Endodermal cell (in vitro differentiated cells): ENCODE results near the gene TNFAIP8L1. TPM values are rescaled to one million over a fixed set of nuclear protein-coding genes. Genes with fewer than 3 reads are reported as not detected.

Source experiments
- DNase-seq: peaks from one replicate; pipeline ENCODE4 v3.0.0-alpha.2; 2017
- H3K27ac ChIP-seq: 2 replicates; pipeline ENCODE4 v1.5.1; 2013; ENCODE audit warnings: mild to moderate bottlenecking, low read depth, low read length, moderate library complexity
- H3K27me3 ChIP-seq: 2 replicates; pipeline ENCODE4 v1.6.1; 2013; ENCODE audit warnings: mild to moderate bottlenecking, low read length, moderate library complexity; ENCODE audit not compliant: insufficient read depth, control insufficient read depth, poor library complexity, severe bottlenecking
- H3K36me3 ChIP-seq: 2 replicates; pipeline ENCODE4 v1.7.0; 2013; ENCODE audit warnings: mild to moderate bottlenecking, low read length, moderate library complexity; ENCODE audit not compliant: control insufficient read depth, insufficient read depth
- H3K4me1 ChIP-seq: one replicate; pipeline ENCODE4 v1.7.0; 2013; ENCODE audit warnings: low read length; ENCODE audit not compliant: control insufficient read depth, insufficient read depth
- H3K4me3 ChIP-seq: 2 replicates; pipeline ENCODE4 v1.5.1; 2013; ENCODE audit warnings: mild to moderate bottlenecking, low read length, moderate library complexity
- H3K9ac ChIP-seq: 2 replicates; pipeline ENCODE4 v1.6.1; 2013; ENCODE audit warnings: mild to moderate bottlenecking, low read length, moderate library complexity; ENCODE audit not compliant: poor library complexity, severe bottlenecking; ENCODE audit errors: extremely low read depth
- H3K9me3 ChIP-seq: 2 replicates; pipeline ENCODE4 v1.6.1; 2013; ENCODE audit warnings: mild to moderate bottlenecking, low read length, moderate library complexity; ENCODE audit not compliant: control insufficient read depth
- H3K27ac Mint-ChIP-seq: 2 replicates; pipeline ENCODE4 v1.8.0; 2020; ENCODE audit warnings: mixed read lengths
- H3K27me3 Mint-ChIP-seq: 2 replicates; pipeline ENCODE4 v1.8.0; 2021; ENCODE audit warnings: mild to moderate bottlenecking, mixed read lengths; ENCODE audit not compliant: insufficient read depth
- H3K36me3 Mint-ChIP-seq: 2 replicates; pipeline ENCODE4 v1.8.0; 2020; ENCODE audit warnings: low read depth, mixed read lengths
- H3K4me1 Mint-ChIP-seq: 2 replicates; pipeline ENCODE4 v1.8.0; 2020; ENCODE audit warnings: mixed read lengths
- H3K4me3 Mint-ChIP-seq: 2 replicates; pipeline ENCODE4 v1.8.0; 2020; ENCODE audit warnings: mild to moderate bottlenecking, moderate library complexity, mixed read lengths
- H3K9me3 Mint-ChIP-seq: 2 replicates; pipeline ENCODE4 v1.8.0; 2020; ENCODE audit warnings: mild to moderate bottlenecking, mixed read lengths
- WGBS, 2 experiments: methylation state at CpG; one replicate each; pipeline versions ENCODE4 v1.1.5 to v1.1.7; 2013; ENCODE audit warnings: missing lambda C conversion rate in 2 of 2, mixed read lengths in 1 of 2; ENCODE audit not compliant: insufficient coverage in 1 of 2, insufficient read length in 1 of 2; 5-methylcytosine and 5-hydroxymethylcytosine counted together
- total RNA-seq, 2 donors: library from RNA; stranded (reverse); fragmentation: NEBNext Ultra II Directional in 1 of 2; extraction: Animal tissue kit (Norgen Biotek cat#: 25700) in 1 of 2; gene quantifications; 2 replicates in 1 of 2; 3 replicates in 1 of 2; pipeline ENCODE4 v1.2.1, GENCODE V29; 2021
- TF ChIP-seq, protein P1 (sequence below): fragments of 200-600 bp; sonication (generic); conservative IDR thresholded peaks from 2 replicates; pipeline ENCODE4 v1.5.0; 2021; ENCODE audit warnings: antibody characterized with exemption, mild to moderate bottlenecking

Gene TNFAIP8L1
- total RNA-seq, 2 donors from 2014 or later, result 18.1 to 25.5 TPM

DNA sequence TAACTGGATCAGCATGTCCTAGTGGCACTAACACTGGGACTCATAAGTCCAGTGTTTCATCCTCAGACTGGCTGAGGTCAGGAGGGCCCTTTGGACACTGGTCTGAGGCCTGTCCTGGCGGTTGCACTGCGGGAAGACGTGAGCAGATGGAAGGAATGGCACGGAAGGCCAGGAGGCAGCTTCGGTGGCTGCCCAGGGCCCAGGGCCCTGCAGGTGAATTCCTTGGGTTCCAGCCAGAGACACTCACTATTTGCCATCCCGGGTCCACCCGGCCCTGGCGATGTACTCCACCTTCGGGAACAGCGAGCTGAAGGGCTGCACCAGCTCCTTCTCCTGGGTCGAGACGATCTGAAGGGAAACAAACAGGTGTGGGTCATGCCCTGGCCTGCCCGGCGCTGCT, 58.0 kb downstream of the TNFAIP8L1 start:
- Mint-ChIP-seq H3K36me3 (peaks cover 72% of the 10 kb centered on the region), H3K27ac (peak overlapping the region; percentile 42), H3K27me3 (no peaks in the 10 kb centered on the region), H3K9me3 (no peaks in the 10 kb centered on the region), H3K4me3 (no peak overlapping the region), H3K4me1 (no peaks in the 10 kb centered on the region)
- Histone ChIP-seq H3K27me3 (no peaks in the 10 kb centered on the region), H3K9me3 (no peaks in the 10 kb centered on the region), H3K4me1 (no peaks in the 10 kb centered on the region), H3K27ac (no peak overlapping the region), H3K9ac (no peak overlapping the region), H3K36me3 (peaks cover 62% of the 10 kb centered on the region), H3K4me3 (no peak overlapping the region)
- TF ChIP-seq, protein P1, sequence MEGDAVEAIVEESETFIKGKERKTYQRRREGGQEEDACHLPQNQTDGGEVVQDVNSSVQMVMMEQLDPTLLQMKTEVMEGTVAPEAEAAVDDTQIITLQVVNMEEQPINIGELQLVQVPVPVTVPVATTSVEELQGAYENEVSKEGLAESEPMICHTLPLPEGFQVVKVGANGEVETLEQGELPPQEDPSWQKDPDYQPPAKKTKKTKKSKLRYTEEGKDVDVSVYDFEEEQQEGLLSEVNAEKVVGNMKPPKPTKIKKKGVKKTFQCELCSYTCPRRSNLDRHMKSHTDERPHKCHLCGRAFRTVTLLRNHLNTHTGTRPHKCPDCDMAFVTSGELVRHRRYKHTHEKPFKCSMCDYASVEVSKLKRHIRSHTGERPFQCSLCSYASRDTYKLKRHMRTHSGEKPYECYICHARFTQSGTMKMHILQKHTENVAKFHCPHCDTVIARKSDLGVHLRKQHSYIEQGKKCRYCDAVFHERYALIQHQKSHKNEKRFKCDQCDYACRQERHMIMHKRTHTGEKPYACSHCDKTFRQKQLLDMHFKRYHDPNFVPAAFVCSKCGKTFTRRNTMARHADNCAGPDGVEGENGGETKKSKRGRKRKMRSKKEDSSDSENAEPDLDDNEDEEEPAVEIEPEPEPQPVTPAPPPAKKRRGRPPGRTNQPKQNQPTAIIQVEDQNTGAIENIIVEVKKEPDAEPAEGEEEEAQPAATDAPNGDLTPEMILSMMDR, result no peak
- DNase-seq, result no peak
- WGBS, 2 experiments, result 89 to 98% methylated on average over 11 to 14 of the region's 14 CpGs

GRCh38 chr19:4699826-4700692, 60.7 kb downstream of the TNFAIP8L1 start:
- Histone ChIP-seq H3K4me3 (no peak overlapping the region), H3K36me3 (peaks cover 63% of the 10 kb centered on the region), H3K27ac (no peak overlapping the region), H3K4me1 (no peaks in the 10 kb centered on the region), H3K9ac (no peak overlapping the region), H3K9me3 (no peaks in the 10 kb centered on the region), H3K27me3 (no peaks in the 10 kb centered on the region)
- peaks cover 72% of the 10 kb centered on the region for H3K36me3 Mint-ChIP-seq
- H3K27ac Mint-ChIP-seq, result no peak overlapping the region
- no peaks in the 10 kb centered on the region for H3K27me3 Mint-ChIP-seq
- H3K4me3 Mint-ChIP-seq, result no peak overlapping the region
- TF ChIP-seq, protein P1, result no peak
- DNase-seq, result no peak
- H3K4me1 Mint-ChIP-seq, result no peaks in the 10 kb centered on the region
- WGBS, 2 experiments, result 93 to 94% methylated on average over 11 to 33 of the region's 33 CpGs
- H3K9me3 Mint-ChIP-seq, result no peaks in the 10 kb centered on the region

DNA sequence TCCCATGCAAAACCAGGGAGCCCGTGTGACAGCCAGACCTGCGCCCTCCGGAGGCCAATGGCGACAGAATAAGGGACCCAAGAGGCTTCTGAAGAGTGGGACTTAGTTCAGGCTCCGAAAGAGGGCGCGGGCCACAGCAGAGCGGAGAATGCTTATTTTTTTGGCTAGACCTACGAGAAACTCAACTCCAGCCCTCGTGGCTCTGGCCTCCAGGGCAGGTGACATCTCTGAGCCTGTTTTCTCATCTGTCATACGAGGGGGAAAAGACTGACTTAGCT, 61.3 kb downstream of the TNFAIP8L1 start:
- H3K27me3 Mint-ChIP-seq, result no peaks in the 10 kb centered on the region
- peak; percentile 71 for DNase-seq
- no peaks in the 10 kb centered on the region for H3K9me3 Mint-ChIP-seq
- Histone ChIP-seq H3K27ac (no peak overlapping the region), H3K36me3 (peaks cover 63% of the 10 kb centered on the region), H3K4me1 (no peaks in the 10 kb centered on the region), H3K4me3 (no peak overlapping the region), H3K9ac (no peak overlapping the region), H3K9me3 (no peaks in the 10 kb centered on the region), H3K27me3 (no peaks in the 10 kb centered on the region)
- H3K36me3 Mint-ChIP-seq, result peaks cover 71% of the 10 kb centered on the region
- WGBS, 2 experiments, result 88 to 93% methylated on average over 11 of the region's 11 CpGs
- H3K4me3 Mint-ChIP-seq, result no peak overlapping the region
- peaks cover 3% of the 10 kb centered on the region for H3K4me1 Mint-ChIP-seq
- TF ChIP-seq, protein P1, result peak; percentile 35
- H3K27ac Mint-ChIP-seq, result no peak overlapping the region
